GM18505 (cell line): Measurements from ENCODE around the gene HELB.

Source experiments
- ATAC-seq: cut with Tn5 transposase; IDR thresholded peaks from one replicate; pipeline ENCODE4 v1.9.1; 2021; ENCODE audit not compliant: unreplicated experiment
- POLR2A ChIP-seq: IDR thresholded peaks from 4 replicates; pipeline ENCODE4 v1.6.1; 2011; ENCODE audit warnings: borderline replicate concordance; ENCODE audit not compliant: insufficient read depth, insufficient read length; ENCODE audit errors: extremely low read depth

HELB gene

DNA sequence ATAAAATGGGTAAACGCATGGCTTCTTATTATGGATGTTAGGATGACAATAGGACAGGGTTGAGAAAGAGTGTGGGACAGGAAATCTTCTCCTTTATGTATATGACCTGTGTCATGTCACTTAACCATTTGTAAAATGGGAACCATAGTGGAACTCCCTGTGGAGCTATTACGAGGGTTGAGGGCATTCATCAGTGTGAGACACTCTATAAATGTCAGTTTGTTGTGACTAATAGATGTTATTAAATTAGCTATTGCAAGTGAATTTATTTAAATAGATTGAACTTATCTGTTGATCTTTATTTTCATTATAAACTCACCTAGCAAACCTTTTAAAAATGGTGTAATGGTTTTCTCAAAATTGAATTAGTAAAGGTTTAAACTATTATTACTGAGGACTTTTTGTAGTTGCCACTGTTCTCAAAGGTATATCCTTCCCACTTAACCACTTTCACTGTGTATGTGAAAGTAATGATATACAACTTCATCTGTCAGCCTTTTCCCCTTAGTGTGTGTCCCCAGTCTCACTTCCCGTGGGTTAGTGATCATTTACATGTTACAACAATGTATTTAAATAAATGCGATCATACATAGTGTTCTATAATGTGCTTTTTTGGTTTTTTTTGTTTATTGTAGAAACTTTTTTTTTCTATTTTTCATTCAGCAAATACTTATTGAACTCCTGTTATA is 17.1 kb downstream of the HELB start:
- TF ChIP-seq POLR2A = no peak
- no peak for ATAC-seq

DNA sequence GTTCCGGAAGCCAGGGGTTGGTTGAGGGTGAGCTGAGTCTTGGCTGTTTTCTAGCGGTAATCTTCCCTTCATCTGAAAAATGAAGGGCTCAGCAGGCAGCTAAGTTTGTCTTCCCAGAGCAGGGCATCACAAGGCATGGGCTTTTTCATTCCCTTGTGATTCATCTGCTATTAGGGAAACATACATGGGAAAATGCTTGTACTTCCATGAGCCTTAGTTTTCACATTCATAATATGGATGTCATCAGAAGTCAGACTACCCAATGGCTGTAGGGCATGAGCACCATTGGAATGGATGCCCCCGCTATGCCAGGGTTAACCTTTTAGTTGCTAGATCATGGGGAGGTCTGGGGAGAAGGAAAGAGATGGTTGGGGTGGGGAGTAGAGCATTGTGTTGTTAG is 18.7 kb downstream of the HELB start:
- no peak for ATAC-seq
- TF ChIP-seq POLR2A = no peak

DNA sequence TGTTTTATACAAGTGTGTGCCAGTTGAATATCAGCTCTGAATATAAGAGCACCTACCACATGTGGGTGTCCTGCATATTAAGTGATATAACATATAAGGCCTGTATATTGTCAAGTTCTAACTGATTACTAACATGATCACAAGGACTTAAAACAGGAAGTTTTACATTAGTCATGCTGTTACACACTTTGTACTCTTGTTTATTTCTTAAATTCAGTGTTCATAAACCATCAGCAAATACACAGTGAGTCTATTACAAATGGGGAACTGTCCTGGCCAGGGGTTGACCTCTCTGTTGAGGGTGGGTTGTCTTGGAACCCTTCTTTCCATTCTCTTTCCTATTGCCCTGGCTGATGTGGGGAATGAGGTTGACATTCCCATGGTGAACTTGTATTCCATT is 19.1 kb downstream of the HELB start:
- ATAC-seq = no peak
- TF ChIP-seq POLR2A = no peak

DNA sequence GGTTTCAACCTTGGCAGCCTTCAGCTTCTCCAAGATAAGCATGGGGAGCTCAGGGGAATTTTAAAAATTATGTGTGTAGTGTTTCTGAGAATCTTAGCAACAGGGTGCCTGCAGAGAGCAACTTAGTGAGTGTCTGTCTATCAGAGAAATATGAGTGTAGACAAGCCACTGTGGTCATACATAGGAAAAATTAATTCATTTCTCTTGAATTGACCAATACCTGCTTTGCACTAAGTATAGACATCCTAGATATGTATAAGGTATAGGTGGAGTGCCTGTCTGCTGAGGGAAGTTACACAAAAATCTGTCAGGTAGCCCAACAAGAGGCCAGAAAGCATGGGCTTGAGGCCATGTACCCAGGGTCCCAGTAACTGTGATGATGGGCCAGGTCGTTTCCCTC is 20.7 kb downstream of the HELB start:
- TF ChIP-seq POLR2A = no peak
- no peak for ATAC-seq

DNA sequence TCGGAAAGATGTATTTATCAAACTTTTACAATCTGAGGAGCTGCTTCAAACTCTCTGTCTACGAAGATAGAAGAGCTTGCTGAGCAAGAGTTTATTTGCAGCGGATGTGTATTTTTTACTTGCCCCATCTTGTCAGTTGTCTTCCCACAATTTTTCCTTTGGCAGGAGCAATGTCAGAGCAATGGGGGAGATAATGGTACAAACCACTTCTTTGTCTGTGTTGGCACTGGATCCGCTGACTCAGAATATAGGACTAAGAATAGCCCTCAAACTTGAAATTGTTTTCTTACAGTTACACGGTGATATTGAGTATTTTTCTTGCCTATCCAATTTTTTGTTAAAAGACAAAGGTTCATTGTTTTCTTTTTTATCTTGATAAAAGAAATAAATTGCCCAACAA is 27.6 kb downstream of the HELB start:
- ATAC-seq = no peak
- no peak for TF ChIP-seq POLR2A

DNA sequence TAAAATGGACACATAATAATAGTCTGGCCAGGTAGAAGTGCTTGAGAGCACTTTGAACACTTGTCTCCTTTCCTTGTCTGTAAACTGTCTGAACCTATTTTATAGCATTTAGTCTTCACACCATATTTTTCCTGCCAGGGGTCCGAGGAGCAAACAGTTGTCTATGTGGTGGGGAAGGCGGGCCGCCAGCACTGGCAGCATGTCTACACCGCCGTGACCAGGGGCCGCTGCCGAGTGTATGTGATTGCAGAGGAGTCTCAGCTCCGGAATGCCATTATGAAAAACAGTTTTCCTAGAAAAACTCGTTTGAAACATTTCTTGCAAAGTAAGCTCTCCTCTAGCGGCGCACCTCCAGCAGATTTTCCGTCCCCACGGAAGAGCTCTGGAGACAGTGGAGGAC is 28.7 kb downstream of the HELB start:
- ATAC-seq = no peak
- TF ChIP-seq POLR2A = no peak

DNA sequence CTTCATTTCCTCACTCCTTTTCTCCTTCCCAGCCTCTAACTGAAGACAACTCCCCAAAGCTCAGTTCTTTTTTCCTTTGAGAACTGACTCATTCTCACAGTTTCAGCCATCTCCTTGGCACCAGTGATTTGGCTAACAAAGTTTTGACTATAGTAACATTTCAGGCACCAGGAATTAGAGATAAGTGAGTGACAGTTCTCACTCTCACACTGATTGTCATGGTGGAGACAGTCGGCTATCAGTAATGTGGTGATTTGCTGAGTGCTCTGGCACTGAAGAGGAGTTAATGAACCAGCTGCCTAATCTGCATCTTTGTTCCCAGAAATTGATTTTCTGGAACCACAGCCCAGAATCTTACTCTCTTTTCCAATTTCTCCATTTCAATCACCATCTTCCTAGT is 29.5 kb downstream of the HELB start:
- no peak for ATAC-seq
- no peak for TF ChIP-seq POLR2A

DNA sequence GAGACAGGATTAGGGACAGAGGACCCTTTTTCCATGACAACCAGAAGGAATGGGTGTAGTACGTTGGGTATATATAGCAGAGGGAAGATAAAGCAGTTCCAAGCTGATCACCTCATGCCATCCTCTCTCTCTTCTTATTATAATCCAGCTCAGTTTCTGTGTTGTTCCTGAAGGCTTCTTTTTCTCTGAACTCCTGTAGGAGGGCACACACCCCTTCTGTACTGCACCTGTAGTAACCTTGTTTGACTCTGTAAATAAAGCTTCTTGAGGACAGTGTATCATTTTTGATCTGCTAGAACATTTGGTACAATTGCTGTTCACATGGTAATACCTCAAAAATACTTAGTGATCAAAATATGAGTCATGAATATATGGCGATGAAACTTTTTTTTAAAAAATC is 33.5 kb downstream of the HELB start:
- no peak for TF ChIP-seq POLR2A

DNA sequence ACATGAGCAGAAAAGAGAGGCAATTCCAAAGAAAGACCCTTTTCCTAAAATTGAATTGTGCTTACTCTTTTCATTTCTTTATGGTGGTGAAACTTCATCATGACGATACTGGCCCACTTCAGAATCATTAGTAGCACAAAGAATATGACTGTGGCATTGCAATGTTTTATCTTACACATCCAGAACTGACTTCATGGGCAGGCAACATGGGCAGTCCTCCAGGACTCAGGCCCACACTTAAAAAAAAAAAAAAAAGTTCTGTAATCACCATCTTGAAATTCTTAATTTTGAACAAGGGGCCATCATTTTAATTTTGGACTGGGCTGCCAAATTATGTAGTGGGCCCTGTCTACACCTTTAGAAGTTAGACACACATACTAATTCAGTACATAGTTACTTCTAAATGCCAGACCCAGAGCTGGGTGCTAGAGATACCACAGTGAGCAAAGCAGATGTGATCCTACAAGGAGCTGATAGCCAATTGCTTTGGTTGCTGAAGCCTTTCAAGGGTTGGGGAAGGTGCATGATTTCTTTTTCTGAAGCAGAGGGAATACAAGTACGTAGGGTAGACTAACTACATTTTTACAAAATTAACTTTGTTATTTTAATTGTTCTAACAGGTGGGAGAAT is 35.2 kb downstream of the HELB start:
- no peak for TF ChIP-seq POLR2A

More for the DNA sequence above, 33.5 kb downstream of the HELB start:
- ATAC-seq = no peak

DNA sequence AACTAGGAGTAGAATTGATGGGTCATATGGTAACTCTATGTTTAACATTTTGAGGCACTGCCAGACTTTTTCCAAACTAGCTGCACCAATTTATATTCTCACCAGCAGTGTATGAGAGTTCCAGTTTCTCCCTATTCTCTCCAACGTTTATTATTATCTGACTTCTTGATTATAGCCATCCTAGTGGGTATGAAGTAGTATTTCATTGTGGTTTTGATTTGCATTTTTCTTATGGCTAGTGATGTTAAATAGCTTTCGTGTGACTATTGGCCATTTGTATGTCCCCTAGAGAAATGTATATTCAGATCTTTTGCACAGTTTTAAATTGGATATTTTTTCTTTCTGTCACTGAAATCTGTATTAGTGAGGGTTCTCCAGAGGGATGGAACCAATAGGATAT is 37.8 kb downstream of the HELB start:
- no peak for TF ChIP-seq POLR2A
- ATAC-seq = no peak

More for the DNA sequence above, 35.2 kb downstream of the HELB start:
- ATAC-seq = no peak

DNA sequence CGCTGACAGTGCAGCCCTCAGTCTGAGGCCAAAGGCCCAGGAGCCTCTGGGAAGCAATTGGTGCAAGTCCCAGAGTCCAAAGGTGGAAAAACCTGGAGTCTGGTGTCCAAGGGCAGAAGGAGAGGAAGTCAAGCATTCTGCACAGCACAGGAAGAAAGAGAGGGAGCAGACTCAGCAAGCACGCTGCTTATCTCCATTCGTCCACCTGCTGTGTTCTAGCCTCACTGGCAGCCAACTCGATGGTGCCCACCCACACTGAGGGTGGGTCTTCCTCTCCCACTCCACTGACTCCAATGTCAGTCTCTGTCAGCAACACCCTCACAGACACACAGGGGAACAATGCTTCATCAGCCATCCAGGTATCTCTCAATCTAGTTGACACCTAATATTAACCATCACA is 38.8 kb downstream of the HELB start:
- no peak for ATAC-seq
- TF ChIP-seq POLR2A = no peak

DNA sequence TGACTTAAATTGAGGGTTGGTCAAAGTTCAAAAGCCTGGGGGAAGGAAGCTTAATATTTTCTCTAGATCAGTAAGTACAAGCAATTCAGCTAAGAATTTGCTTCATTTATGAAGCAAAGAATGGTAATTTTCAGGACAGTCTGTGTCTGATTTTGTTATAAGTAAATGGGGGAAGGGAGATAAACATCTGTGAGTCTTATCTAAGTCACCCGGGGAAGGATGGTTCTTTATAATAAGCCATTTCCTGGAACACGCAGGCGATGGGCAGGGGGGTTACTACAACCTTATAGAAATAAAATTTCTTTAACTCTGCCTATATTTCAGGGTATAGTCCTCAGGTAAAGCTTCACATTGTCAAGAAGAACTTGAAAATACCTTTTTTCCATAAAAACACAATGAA is 42.9 kb downstream of the HELB start:
- no peak for ATAC-seq
- no peak for TF ChIP-seq POLR2A

DNA sequence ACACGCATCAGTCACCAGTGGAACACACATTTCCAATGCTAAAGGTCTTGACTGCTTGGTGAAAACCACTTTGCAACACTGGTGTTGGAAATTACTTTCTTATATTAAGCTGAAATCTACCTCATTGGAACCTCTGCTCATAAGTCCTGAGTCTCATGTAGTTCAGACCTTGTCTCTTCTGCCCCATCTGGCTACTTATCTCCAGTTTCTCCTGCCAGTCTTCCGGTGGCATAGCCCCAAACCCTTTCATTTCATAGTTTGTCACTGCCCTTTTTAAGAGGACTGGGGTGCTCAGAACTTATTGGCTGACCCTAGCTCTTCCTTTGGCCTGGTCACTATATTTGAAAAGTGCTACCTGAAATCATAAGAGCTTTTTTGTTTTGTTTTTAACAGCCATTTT is 43.7 kb downstream of the HELB start:
- TF ChIP-seq POLR2A = no peak
- no peak for ATAC-seq

DNA sequence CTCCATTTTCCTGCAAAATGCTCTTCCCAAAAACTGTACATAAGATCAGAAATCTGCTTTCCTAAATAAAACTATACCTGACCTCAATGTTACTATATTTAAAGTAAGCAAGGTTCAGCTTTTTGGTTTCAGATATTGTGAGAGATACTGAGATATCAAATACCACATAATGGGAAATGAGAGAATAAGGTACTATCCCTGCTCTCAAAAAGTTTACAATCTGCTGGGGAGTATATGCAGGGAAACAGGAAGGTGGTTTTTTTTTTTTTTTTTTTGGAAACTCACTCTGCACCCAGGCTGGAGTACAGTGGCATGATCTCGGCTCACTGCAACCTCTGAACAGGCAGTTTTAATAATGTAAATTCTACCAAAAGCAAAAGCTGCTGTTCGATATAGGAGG is 49.0 kb downstream of the HELB start:
- no peak for ATAC-seq
- TF ChIP-seq POLR2A = no peak
